ENCODE data around the gene NIP7.

Gene NIP7

DNA sequence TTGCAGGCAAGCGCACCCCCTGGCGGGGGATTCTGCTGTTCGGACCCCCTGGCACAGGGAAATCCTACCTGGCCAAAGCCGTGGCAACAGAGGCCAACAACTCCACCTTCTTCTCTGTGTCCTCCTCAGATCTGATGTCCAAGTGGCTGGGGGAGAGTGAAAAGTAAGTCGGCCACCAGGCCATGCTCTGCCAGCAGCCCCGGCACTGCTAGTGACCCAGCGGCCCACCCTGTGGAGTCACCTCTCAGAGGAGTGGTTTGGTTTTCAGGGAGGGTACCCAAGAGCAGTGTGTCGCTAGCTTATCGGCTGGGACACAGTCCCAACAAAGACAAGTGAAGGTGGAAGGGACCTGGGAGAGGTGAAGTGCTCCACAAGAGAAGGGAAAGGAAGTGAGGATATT is 20.2 kb upstream of the NIP7 start:
- peaks cover 70% of the 10 kb centered on the region for H3K79me2 ChIP-seq (ENCODE audit: control insufficient read depth, low read length)
- H3K4me2 ChIP-seq (ENCODE audit: low read length) = no peak overlapping the region
- peaks cover 12% of the 10 kb centered on the region; the same call in 1 of the 2 replicates for H4K20me1 ChIP-seq (ENCODE audit: control insufficient read depth, insufficient read depth, low read depth, low read length)
- no peak overlapping the region for H3K4me3 ChIP-seq (ENCODE audit: low read length)
- no peaks in the 10 kb centered on the region for H3K9me3 ChIP-seq (ENCODE audit: control insufficient read depth, insufficient read depth, low read length)
- no peaks in the 10 kb centered on the region for H3F3A ChIP-seq (ENCODE audit: control insufficient read depth, insufficient read depth)
- H3K27ac ChIP-seq (ENCODE audit: low read depth, low read length) = no peak overlapping the region
- H3K9me2 ChIP-seq (replicated peaks; ENCODE audit: control insufficient read depth, low read length) = no peaks in the 10 kb centered on the region
- peaks cover 92% of the 10 kb centered on the region for H3K36me3 ChIP-seq (ENCODE audit: control insufficient read depth, low read length)
- H3K4me1 ChIP-seq (ENCODE audit: control insufficient read depth, low read length) = peaks cover 6% of the 10 kb centered on the region; the same call in 1 of the 2 replicates
- H3K27me3 ChIP-seq (ENCODE audit: control insufficient read depth, low read length) = no peaks in the 10 kb centered on the region
- no peak for TF ChIP-seq EZH2phosphoT487 (IDR thresholded peaks at IDR 0.05; ENCODE audit: borderline replicate concordance, low read length)
- no peak for TF ChIP-seq CTCF (IDR thresholded peaks at IDR 0.05; ENCODE audit: low read depth, low read length, poor library complexity, severe bottlenecking)

DNA sequence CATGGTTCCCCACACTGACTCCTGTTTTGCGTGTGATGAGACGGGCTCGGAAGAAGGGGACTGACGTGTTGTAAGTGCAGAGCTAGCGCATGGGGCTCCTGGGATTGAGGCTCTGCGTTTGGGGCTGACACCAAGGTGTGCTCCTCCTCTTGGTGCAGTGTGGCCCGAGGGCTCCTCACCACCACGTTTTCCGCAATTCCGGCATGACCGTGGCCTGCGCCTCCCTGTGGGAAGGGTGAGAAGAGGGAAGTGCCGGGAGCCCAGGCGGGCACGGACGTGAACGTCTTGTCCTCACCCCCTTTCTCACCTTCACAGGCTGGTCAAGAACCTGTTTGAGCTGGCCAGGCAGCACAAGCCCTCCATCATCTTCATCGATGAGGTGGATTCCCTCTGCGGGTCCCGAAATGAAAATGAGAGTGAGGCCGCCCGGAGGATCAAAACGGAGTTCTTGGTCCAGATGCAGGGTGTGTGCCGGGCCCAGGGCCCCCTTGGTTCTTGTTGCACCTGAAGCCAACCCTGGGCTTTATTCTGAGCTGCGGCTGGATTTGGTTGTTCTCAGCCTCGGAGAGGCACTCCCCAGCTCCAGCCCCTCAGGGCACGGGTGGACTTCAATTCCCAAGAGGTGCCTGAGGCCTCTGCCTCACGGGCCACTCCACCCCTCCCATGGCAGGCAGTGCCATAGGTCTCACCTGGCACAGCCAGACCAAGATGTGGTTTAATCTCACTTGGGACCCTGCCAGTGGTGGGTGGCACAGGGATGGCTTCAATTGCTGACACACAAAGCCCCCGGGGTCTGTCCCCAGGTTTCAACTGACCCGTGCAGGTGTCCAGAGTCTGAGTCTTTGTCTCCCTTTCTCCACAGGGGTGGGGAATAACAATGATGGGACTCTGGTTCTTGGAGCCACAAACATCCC is 19.5 kb upstream of the NIP7 start:
- Histone ChIP-seq H4K20me1 (ENCODE audit: control insufficient read depth, insufficient read depth, low read depth, low read length) (peaks cover 13% of the 10 kb centered on the region; the same call in 1 of the 2 replicates), H3K27me3 (ENCODE audit: control insufficient read depth, low read length) (no peaks in the 10 kb centered on the region), H3K36me3 (ENCODE audit: control insufficient read depth, low read length) (peaks cover 93% of the 10 kb centered on the region), H3K79me2 (ENCODE audit: control insufficient read depth, low read length) (peaks cover 70% of the 10 kb centered on the region), H3F3A (ENCODE audit: control insufficient read depth, insufficient read depth) (no peaks in the 10 kb centered on the region), H3K4me3 (ENCODE audit: low read length) (no peak overlapping the region), H3K9me2 (replicated peaks; ENCODE audit: control insufficient read depth, low read length) (no peaks in the 10 kb centered on the region), H3K4me2 (ENCODE audit: low read length) (no peak overlapping the region), H3K4me1 (ENCODE audit: control insufficient read depth, low read length) (peaks cover 10% of the 10 kb centered on the region; the same call in 1 of the 2 replicates), H3K9me3 (ENCODE audit: control insufficient read depth, insufficient read depth, low read length) (no peaks in the 10 kb centered on the region), H3K27ac (ENCODE audit: low read depth, low read length) (no peak overlapping the region)
- TF ChIP-seq CTCF (IDR thresholded peaks at IDR 0.05; ENCODE audit: low read depth, low read length, poor library complexity, severe bottlenecking) (no peak), EZH2phosphoT487 (IDR thresholded peaks at IDR 0.05; ENCODE audit: borderline replicate concordance, low read length) (no peak)

DNA sequence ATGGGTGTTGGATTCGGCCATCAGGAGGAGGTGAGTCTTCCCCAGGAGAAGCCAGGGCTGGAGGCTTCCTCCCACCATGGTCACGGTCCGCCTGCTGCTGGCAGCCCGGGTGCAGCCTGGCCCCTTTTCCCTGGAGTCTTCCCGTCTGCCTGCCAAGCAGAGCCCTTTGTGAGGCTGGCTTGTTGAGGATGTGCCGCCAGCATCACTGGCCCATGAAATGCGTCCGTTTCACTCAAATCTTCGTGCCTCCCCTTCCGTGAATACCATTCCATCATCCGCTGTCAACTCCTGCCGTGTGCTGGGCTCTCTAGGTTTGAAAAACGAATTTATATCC is 18.9 kb upstream of the NIP7 start:
- Histone ChIP-seq H3K4me1 (ENCODE audit: control insufficient read depth, low read length) (peaks cover 11% of the 10 kb centered on the region), H3K9me2 (replicated peaks; ENCODE audit: control insufficient read depth, low read length) (no peaks in the 10 kb centered on the region), H3K36me3 (ENCODE audit: control insufficient read depth, low read length) (peaks cover 92% of the 10 kb centered on the region), H3F3A (ENCODE audit: control insufficient read depth, insufficient read depth) (no peaks in the 10 kb centered on the region), H3K4me2 (ENCODE audit: low read length) (no peak overlapping the region), H3K27me3 (ENCODE audit: control insufficient read depth, low read length) (no peaks in the 10 kb centered on the region), H3K4me3 (ENCODE audit: low read length) (no peak overlapping the region), H4K20me1 (ENCODE audit: control insufficient read depth, insufficient read depth, low read depth, low read length) (peaks cover 13% of the 10 kb centered on the region; the same call in 1 of the 2 replicates), H3K79me2 (ENCODE audit: control insufficient read depth, low read length) (peaks cover 71% of the 10 kb centered on the region), H3K27ac (ENCODE audit: low read depth, low read length) (no peak overlapping the region), H3K9me3 (ENCODE audit: control insufficient read depth, insufficient read depth, low read length) (no peaks in the 10 kb centered on the region)
- TF ChIP-seq EZH2phosphoT487 (IDR thresholded peaks at IDR 0.05; ENCODE audit: borderline replicate concordance, low read length) (no peak), CTCF (IDR thresholded peaks at IDR 0.05; ENCODE audit: low read depth, low read length, poor library complexity, severe bottlenecking) (no peak)

Measured in DOHH2 (cell line).